Bronchial epithelial cell (primary cell): ENCODE data around the gene PPIL1. TPM values are rescaled to one million over a fixed set of nuclear protein-coding genes. Genes with fewer than 3 reads are reported as not detected.
A peak's percentile ranks its signal among the peaks of the same experiment; 100 is the strongest.

ENCODE experiments used
- DNase-seq: peaks from one replicate; pipeline ENCODE4 v3.0.0-alpha.2; 2010; ENCODE audit warnings: low read depth
- FAIRE-seq: peaks from 2 replicates; lab custom pipeline; 2011; peaks lifted over from hg19 to GRCh38; lab: Jason Lieb, UNC
- H3K27me3 ChIP-seq: 2 replicates; pipeline ENCODE4 v1.5.1; 2011; ENCODE audit warnings: low read length; ENCODE audit not compliant: control insufficient read depth, insufficient read depth
- H3K36me3 ChIP-seq: 2 replicates; pipeline ENCODE4 v1.5.1; 2011; ENCODE audit warnings: low read length; ENCODE audit not compliant: control insufficient read depth, insufficient read depth
- H3K4me3 ChIP-seq: 2 replicates; pipeline ENCODE4 v1.5.1; 2011; ENCODE audit warnings: mild to moderate bottlenecking, low read depth, low read length, control low read depth
- total RNA-seq: library from RNA; depleted of rRNA; stranded (reverse); fragments of >200 nt; gene quantifications from 2 replicates; pipeline ENCODE4 v1.2.1, GENCODE V29; 2014
- TF ChIP-seq, protein P1 (sequence below): IDR thresholded peaks from 2 replicates; pipeline ENCODE4 v1.5.1; 2011; ENCODE audit warnings: mild to moderate bottlenecking, moderate library complexity, low read length, control low read depth, inconsistent platforms; ENCODE audit not compliant: insufficient read depth, severe bottlenecking

PPIL1 gene
- total RNA-seq, 1 donor from 2014 or later, result 34.8 TPM

- no peak for DNase-seq
- H3K36me3 ChIP-seq, result peaks cover 1% of the 10 kb centered on the region
These were observed 11.7 kb downstream of the PPIL1 start for GRCh38 chr6:36862848-36863382.

DNA sequence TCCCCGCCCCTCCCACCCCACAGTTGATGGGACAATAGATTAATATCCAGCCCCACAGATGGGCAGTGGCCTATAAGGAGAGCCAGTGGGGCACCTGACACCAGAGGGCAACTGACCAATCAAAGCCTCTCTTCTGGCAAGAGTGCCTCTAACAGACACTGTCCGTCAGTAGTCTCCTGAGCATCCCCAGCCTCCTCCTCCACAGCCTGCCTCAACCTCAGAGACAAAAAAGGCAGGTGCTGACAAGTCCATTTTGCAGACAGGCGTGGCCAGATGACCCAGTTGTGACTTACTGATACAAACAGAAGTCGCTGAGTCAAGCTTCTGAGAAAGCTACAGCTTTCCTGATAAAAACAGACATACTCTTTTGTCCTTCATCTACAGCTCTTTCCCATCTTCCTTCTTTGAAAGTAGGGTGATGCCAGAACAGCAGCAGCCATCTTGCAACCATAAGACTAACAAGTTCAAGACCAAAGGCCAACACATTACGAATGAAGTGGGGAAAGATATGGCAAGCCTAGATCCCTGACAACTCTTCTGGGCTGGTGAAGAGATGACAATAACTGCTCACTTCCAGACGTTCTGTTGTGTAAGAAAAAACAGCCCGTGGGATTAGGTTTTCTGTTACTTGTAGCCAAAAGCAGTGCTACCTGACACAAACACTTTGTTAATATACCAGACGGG is 12.3 kb downstream of the PPIL1 start:
- H3K4me3 ChIP-seq, result no peak overlapping the region
- TF ChIP-seq, protein P1, sequence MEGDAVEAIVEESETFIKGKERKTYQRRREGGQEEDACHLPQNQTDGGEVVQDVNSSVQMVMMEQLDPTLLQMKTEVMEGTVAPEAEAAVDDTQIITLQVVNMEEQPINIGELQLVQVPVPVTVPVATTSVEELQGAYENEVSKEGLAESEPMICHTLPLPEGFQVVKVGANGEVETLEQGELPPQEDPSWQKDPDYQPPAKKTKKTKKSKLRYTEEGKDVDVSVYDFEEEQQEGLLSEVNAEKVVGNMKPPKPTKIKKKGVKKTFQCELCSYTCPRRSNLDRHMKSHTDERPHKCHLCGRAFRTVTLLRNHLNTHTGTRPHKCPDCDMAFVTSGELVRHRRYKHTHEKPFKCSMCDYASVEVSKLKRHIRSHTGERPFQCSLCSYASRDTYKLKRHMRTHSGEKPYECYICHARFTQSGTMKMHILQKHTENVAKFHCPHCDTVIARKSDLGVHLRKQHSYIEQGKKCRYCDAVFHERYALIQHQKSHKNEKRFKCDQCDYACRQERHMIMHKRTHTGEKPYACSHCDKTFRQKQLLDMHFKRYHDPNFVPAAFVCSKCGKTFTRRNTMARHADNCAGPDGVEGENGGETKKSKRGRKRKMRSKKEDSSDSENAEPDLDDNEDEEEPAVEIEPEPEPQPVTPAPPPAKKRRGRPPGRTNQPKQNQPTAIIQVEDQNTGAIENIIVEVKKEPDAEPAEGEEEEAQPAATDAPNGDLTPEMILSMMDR, result no peak
- FAIRE-seq, result peak; percentile 99
- H3K36me3 ChIP-seq, result peaks cover 1% of the 10 kb centered on the region
- peak; percentile 94 for DNase-seq
- H3K27me3 ChIP-seq, result no peaks in the 10 kb centered on the region

More at GRCh38 chr6:36862848-36863382, 11.7 kb downstream of the PPIL1 start:
- TF ChIP-seq, protein P1, result no peak
- Histone ChIP-seq H3K27me3 (no peaks in the 10 kb centered on the region), H3K4me3 (no peak overlapping the region)
- no peak for FAIRE-seq

DNA sequence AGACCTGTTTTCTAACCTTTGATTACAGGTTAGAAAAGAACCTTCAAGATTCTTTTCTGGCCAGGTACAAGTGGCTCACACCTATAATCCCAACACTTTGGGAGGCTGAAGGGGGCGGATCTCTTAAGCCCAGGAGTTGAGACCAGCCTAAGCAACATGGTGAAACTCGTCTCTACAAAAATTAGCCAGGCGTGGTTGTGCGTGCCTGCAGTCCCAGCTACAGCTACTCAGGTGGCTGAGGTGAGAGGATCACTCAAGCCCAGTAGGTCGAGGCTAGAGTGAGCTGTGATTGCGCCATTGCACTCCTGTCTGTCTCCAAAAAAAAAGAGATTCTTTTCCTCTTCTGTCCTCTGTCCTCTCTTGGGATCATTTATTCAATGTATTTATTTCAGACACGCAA is 14.5 kb downstream of the PPIL1 start:
- TF ChIP-seq, protein P1, result no peak
- DNase-seq (no peak), FAIRE-seq (no peak)
- Histone ChIP-seq H3K4me3 (no peak overlapping the region), H3K36me3 (no peaks in the 10 kb centered on the region), H3K27me3 (no peaks in the 10 kb centered on the region)

DNA sequence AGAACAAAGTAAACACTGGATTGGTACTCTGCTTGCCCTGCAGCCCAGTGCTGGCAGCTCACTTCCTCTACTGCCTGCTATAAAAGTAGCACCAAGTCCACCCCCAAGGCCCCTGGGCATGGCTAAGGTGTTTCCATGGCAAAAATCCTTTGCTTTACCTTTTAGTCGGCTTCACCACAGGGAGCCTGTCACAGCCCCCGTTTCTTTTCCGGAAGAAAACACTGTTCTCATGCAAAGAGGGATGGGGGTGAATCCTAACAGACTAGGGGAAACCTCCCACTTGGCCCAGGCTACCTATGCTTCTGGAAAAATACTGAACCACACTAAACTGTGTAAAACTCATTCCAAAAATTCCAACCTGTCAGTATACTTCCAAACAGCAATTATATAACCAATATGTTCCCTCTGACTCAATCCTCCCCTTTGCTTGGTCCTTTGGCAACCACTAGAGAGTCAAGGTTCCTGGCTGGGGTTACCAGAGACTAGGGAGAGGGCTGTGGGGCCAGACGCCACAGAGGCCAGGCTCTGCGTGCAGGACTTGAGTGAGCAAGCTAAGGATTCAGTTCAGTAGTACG is 16.1 kb downstream of the PPIL1 start:
- Histone ChIP-seq H3K27me3 (no peaks in the 10 kb centered on the region), H3K36me3 (no peaks in the 10 kb centered on the region), H3K4me3 (no peak overlapping the region)
- FAIRE-seq (no peak), DNase-seq (no peak)
- TF ChIP-seq, protein P1, result no peak

DNA sequence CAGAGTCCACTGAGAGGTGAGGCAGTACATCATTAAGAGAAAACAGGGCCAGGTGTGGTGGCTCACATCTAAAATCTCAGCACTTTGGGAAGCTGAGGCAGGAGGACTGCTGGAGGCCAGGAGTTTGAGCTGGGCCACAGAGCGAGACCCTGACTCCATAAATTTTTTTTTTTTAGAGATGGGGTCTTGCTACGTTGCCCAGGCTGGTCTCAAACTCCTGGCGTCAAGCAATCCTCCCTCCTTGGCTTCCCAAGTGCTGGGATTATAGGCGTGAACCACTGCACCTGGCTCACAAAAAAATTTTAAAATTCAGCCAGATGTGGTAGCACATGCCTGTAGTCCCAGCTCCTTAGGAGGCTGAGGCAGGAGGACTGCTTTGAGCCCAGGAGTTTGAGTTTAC is 17.3 kb downstream of the PPIL1 start:
- H3K4me3 ChIP-seq, result no peak overlapping the region
- FAIRE-seq (no peak), DNase-seq (no peak)
- H3K27me3 ChIP-seq, result no peaks in the 10 kb centered on the region
- TF ChIP-seq, protein P1, result no peak
- no peaks in the 10 kb centered on the region for H3K36me3 ChIP-seq
